ENCODE measurements around the gene CPNE4.

The CPNE4 gene

GRCh38 chr3:131728898-131729642 lies 305.7 kb downstream of the CPNE4 start:
- DNase-seq (ENCODE audit: low spot score) (no peak), ATAC-seq (ENCODE audit: low read depth) (no peak)
- no peak overlapping the region for H3K27ac ChIP-seq (ENCODE audit: poor library complexity, severe bottlenecking)
- no peak overlapping the region for H3K4me3 ChIP-seq (ENCODE audit: severe bottlenecking)
- no peaks in the 10 kb centered on the region for H3K4me1 ChIP-seq (ENCODE audit: insufficient read depth, poor library complexity, severe bottlenecking)
- no peak for TF ChIP-seq CTCF (IDR thresholded peaks at IDR 0.05; ENCODE audit: poor library complexity, severe bottlenecking)
- no peaks in the 10 kb centered on the region for H3K9me3 ChIP-seq (ENCODE audit: severe bottlenecking)
- H3K27me3 ChIP-seq (ENCODE audit: insufficient read depth, poor library complexity, severe bottlenecking), result no peaks in the 10 kb centered on the region
- no peaks in the 10 kb centered on the region for H3K36me3 ChIP-seq (ENCODE audit: low read depth)

DNA sequence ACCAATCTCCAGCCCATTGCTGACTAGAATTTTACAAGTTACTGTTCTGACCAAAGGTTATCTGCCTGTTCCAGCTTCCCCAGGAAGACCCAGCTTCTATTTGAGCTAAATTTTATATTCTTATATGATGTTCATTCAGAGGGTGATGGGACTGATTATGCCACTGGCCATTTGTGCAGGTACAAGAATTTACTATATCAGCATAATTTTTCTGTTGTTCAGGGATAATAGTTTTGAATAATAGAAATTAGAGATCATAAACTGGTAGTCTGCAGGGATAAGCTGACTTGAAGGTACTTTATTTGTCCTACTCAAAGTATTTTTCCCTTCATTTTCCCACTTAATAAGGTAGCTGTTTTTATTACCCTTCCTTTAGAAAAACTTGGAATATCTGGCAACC lies 309.4 kb downstream of the CPNE4 start:
- H3K27ac ChIP-seq (ENCODE audit: poor library complexity, severe bottlenecking), result no peak overlapping the region
- TF ChIP-seq CTCF (IDR thresholded peaks at IDR 0.05; ENCODE audit: poor library complexity, severe bottlenecking), result no peak
- no peak overlapping the region for H3K4me3 ChIP-seq (ENCODE audit: severe bottlenecking)
- H3K9me3 ChIP-seq (ENCODE audit: severe bottlenecking), result no peaks in the 10 kb centered on the region
- no peaks in the 10 kb centered on the region for H3K4me1 ChIP-seq (ENCODE audit: insufficient read depth, poor library complexity, severe bottlenecking)
- DNase-seq (ENCODE audit: low spot score) (no peak), ATAC-seq (ENCODE audit: low read depth) (no peak)
- H3K36me3 ChIP-seq (ENCODE audit: low read depth), result no peaks in the 10 kb centered on the region
- H3K27me3 ChIP-seq (ENCODE audit: insufficient read depth, poor library complexity, severe bottlenecking), result no peaks in the 10 kb centered on the region

- Histone ChIP-seq H3K27ac (ENCODE audit: poor library complexity, severe bottlenecking) (no peak overlapping the region), H3K4me3 (ENCODE audit: severe bottlenecking) (no peak overlapping the region), H3K9me3 (ENCODE audit: severe bottlenecking) (no peaks in the 10 kb centered on the region), H3K4me1 (ENCODE audit: insufficient read depth, poor library complexity, severe bottlenecking) (no peaks in the 10 kb centered on the region), H3K27me3 (ENCODE audit: insufficient read depth, poor library complexity, severe bottlenecking) (no peaks in the 10 kb centered on the region), H3K36me3 (ENCODE audit: low read depth) (no peaks in the 10 kb centered on the region)
- DNase-seq (ENCODE audit: low spot score) (no peak), ATAC-seq (ENCODE audit: low read depth) (no peak)
- no peak for TF ChIP-seq CTCF (IDR thresholded peaks at IDR 0.05; ENCODE audit: poor library complexity, severe bottlenecking)
Measured at GRCh38 chr3:131723343-131723742, 311.5 kb downstream of the CPNE4 start.

DNA sequence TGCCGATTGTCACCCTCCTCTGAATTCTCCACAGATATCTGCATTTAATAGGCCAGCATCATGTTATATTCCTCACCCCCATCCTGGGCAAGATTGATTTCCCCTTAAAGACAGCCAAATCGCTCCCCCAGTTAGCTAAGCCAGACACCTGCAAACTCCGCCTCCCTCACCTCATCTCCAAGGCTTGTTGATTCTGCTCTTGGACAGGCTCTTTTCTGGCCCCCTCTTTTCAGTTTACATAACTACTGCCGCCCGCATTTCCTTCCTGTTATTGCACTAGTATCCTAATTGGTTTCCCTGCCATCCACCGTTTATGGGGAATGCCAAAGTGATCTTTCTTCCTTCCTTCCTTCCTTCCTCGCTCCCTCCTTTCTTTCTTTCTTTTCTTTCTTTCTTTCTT lies 317.3 kb downstream of the CPNE4 start:
- DNase-seq (ENCODE audit: low spot score) (no peak), ATAC-seq (ENCODE audit: low read depth) (no peak)
- Histone ChIP-seq H3K9me3 (ENCODE audit: severe bottlenecking) (no peaks in the 10 kb centered on the region), H3K36me3 (ENCODE audit: low read depth) (no peaks in the 10 kb centered on the region), H3K27me3 (ENCODE audit: insufficient read depth, poor library complexity, severe bottlenecking) (no peaks in the 10 kb centered on the region), H3K27ac (ENCODE audit: poor library complexity, severe bottlenecking) (no peak overlapping the region), H3K4me1 (ENCODE audit: insufficient read depth, poor library complexity, severe bottlenecking) (no peaks in the 10 kb centered on the region), H3K4me3 (ENCODE audit: severe bottlenecking) (no peak overlapping the region)
- TF ChIP-seq CTCF (IDR thresholded peaks at IDR 0.05; ENCODE audit: poor library complexity, severe bottlenecking), result no peak

- Histone ChIP-seq H3K36me3 (ENCODE audit: low read depth) (no peaks in the 10 kb centered on the region), H3K4me1 (ENCODE audit: insufficient read depth, poor library complexity, severe bottlenecking) (no peaks in the 10 kb centered on the region), H3K9me3 (ENCODE audit: severe bottlenecking) (no peaks in the 10 kb centered on the region), H3K27me3 (ENCODE audit: insufficient read depth, poor library complexity, severe bottlenecking) (no peaks in the 10 kb centered on the region), H3K27ac (ENCODE audit: poor library complexity, severe bottlenecking) (no peak overlapping the region), H3K4me3 (ENCODE audit: severe bottlenecking) (no peak overlapping the region)
- ATAC-seq (ENCODE audit: low read depth) (no peak), DNase-seq (ENCODE audit: low spot score) (no peak)
- TF ChIP-seq CTCF (IDR thresholded peaks at IDR 0.05; ENCODE audit: poor library complexity, severe bottlenecking), result no peak
Measured at GRCh38 chr3:131716943-131717342, 317.9 kb downstream of the CPNE4 start.
